Skeletal muscle cell (primary cell): ENCODE measurements around the gene MYO1B.
A peak's percentile ranks its signal among the peaks of the same experiment; 100 is the strongest.

Experiments
- DNase-seq: peaks from one replicate; pipeline ENCODE4 v3.0.0-alpha.2; 2010; ENCODE audit warnings: low read depth
- H3K4me3 ChIP-seq: 2 replicates; pipeline ENCODE4 v1.5.1; 2011; ENCODE audit warnings: low read depth, mild to moderate bottlenecking, control low read depth, low read length, moderate library complexity

The MYO1B gene

DNA sequence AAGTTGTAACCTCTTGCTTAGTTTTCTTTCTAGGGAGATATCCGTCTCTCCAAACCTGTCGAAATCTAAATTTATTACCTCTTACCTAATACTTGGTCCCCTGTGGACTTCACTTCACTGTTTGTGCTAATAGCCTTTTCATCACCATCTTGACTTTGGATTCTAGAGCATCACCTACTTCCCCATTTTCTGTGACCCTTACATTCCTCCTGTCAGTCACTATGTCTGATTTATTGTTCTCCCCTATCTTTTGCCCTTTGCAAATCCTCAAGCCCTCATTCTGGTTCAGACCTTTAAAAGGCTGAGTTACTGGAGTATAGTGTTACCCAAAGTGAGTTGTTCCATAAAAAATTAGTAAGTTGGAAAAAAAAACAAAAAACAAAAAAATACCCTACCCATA is 7.5 kb downstream of the MYO1B start:
- DNase-seq = no peak
- no peak overlapping the region for H3K4me3 ChIP-seq

DNA sequence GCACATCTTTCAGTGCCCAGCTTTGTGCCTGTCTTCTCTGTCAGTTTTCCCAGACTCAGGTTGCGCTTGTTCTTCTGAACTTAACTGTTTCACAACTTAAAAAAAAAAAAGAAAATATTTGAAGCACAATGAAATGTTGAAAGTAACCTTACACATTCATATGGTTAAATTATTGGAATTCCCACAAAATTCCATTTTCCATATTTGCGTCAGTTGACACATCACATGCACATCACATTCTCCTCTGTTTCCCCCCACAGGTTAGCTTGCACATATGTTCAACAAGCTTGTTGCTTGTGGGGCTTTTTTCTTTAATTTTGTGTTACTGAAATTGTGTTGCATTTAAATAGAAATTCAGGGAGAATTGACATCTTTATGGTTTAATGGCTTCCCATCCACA is 8.3 kb downstream of the MYO1B start:
- DNase-seq = no peak
- no peak overlapping the region for H3K4me3 ChIP-seq

DNA sequence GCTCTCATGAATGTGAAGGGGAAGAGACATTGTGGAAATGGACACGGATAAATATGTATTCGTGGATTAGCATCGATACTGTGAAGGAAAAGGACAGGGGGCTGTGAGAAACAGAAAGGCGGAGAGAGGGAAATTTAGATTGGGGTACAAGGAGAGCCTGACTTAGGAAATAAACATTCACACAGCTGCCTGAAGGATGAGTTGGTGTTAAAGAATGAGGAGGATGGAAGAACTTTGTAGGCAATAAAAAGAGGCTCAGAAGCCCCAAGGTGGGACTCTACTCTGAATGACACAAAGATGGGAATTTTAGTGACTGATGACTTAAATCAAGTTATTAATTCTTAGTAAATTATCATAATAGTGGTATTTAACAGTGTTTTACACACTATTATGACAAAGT is 10.1 kb downstream of the MYO1B start:
- no peak for DNase-seq

DNA sequence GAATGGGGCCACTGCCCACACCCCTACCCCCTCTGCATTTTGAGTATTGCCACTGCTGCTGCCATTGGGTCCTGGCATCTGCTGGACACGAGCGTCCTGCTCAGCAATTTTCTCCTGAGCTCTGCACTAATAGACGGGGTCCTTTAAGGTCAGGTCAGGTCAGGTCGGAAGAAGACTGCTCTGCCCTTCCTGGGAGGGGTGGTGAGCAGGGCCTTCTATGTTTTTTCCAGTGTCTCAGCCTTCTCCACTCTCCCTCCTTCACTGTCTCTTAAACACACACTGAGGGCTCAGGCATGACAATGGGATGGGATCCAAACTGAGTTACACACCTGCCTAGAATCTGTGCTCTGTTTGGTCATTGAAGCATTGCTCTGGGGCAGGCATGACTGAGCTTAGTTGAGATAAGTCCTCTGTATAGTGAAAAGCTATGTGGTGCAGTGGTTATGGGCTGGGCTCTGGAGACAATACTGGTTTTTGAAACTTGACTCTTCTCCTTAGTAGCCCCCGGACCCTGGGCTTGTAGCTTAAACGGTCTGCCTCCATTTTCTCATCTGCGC is 10.6 kb downstream of the MYO1B start:
- no peak for DNase-seq
- no peak overlapping the region for H3K4me3 ChIP-seq

More for the DNA sequence above, 10.1 kb downstream of the MYO1B start:
- H3K4me3 ChIP-seq = no peak overlapping the region

DNA sequence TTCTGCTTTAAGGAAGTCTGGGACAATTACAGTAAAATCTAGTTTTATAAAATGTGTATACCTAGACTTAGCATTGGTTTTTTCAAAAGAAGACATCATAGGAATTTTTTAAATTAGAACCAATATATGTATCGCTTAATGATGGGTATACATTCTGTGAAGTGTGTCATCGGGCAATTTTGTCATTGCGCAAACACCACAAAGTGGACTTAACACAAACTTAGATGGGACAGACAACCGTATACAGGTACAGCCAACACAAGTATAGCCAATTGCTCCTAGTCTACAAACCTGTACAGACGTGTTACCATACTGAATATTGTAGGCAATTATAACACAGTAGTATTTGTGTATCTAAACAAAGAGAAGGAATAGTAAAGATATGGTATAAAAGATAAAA is 12.7 kb downstream of the MYO1B start:
- DNase-seq = no peak
- H3K4me3 ChIP-seq = no peak overlapping the region

DNA sequence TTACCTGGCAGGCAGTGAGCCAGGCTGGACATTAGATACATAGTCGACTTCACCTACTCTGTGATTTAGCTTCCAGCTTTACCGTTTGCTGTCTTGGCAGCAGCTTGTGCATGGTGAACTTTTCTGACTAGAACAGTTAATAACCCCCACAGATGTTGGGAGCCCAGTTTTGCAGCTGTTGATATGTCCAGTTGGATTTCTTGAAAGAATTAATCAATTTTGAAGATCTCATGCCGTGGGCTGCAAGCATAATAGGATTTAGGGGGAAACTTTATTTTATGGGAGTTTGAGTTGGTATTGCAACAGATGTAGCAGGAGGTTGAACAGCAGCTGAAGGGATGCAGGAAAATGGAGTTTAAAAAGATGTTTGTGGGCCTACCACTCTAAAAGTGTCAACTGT is 13.8 kb downstream of the MYO1B start:
- no peak for DNase-seq
- no peak overlapping the region for H3K4me3 ChIP-seq

DNA sequence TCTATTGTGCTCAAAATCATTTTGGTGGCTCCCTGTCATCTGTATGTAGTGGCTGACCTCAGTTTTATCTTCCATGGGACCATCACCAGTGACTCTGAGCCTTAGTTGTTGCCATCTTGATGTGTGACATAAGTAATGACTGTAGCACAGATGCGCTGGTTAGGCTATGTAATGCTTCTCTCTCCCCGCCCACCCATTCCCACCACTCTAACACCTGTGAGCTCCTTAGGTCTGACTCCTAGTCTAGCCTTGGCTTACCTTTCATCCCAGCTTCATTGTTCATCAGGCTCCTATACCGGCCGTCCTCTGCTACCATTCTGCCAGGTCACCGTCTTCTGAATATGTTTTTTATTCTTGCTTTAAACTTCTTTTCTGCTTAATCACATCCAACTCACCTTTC is 17.2 kb downstream of the MYO1B start:
- no peak for DNase-seq
- no peak overlapping the region for H3K4me3 ChIP-seq

DNA sequence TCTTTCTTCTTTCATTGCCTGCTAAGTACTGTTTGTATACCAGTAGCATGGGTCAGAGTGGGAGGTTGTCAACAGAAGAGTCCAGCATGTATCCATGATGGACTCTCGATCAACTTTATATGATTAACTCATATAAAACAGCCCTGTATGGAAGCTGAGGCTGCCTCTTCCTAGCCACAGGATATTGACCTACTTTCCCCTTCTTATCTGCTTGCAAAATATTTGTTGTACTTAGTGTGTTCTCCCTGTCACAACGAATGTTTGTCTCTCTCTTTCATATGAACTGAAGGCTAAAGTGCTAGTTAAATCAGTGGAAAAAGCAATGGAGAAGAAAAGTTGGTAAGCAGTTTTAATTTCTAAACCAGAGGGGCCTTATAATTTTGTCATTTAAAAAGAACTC is 17.8 kb downstream of the MYO1B start:
- no peak for DNase-seq

DNA sequence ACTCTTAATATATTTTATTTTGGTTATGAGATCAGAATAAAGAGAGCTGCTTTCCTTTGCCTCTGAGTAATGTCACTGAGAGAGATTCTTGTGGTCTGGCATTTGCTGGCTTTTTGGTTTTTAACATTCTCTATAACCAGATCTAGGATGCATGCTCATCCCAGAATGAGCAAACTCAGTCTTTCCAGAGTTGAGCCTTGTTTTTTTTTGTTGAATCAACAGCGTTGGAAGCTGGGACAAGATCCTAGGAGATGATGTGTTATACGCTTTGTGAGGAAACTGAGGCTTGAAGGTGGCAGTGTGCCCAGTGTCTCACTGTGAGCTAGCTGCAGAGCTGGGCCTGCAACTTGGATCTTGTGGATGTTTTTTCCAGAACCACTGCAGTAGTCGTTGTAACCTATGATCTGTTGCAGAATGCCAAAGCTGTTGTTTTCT is 19.5 kb downstream of the MYO1B start:
- DNase-seq = peak; percentile 82
- H3K4me3 ChIP-seq = no peak overlapping the region

More for the DNA sequence above, 17.8 kb downstream of the MYO1B start:
- H3K4me3 ChIP-seq = no peak overlapping the region

DNA sequence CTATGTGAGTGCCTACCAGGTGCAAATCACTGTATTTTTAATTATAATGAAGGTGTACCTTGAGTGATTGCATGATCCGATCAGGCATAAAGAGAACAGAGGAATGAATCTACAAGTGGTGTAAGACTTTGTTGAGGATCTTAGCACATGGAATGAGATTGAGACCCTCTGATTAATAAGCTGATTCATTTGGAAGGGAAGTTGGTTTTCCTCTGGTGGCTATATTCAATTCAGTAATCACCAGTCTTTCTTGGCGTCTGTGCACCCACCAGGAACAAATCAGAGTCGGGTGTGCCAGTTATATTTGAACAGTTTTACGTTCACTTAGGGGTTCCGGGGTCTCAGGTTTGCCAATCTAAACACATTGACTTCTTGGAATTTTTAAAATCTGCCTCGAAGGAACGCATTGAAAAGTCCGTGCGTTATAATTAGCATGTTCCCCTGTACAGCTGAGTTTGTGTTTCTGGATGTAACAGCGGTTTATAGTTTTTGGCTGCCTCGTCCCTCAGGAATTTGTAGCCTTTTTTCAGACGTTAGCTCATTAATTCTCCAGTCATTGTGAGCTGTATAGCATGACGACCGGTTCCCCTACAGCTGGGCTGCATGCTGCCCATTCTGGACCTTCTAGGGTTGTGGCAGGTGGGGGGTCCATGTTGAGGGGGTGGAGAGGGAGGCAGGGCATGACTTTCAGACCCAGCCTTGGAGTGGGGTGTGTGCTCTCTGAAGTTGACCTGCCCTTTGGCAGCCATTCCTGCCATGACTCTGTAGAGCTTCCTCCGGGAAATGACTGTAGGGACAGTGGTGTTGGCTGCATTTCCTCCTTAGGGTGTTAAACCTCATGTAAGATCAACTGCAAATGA is 20.3 kb downstream of the MYO1B start:
- H3K4me3 ChIP-seq = peak overlapping the region; percentile 2
- DNase-seq = peak; percentile 63

DNA sequence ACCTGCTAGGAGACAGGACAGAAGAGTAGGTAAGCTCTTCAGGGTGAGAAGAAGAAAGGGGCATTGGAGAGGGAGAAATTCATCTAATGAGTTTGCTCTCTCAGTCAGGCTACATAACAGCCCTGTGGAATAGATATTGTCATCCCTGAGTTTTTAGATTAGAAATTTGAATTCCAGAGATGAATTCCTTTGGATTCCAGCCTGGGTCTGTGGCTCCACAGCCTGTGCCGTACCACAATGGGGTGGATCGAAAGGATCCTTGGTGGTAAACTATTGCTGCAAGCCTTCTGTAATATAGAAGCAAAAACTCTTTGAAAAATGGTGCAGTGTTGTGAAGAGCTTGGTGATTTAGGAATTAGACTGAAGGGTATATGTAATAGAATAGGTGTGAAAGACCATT is 21.0 kb downstream of the MYO1B start:
- no peak overlapping the region for H3K4me3 ChIP-seq

DNA sequence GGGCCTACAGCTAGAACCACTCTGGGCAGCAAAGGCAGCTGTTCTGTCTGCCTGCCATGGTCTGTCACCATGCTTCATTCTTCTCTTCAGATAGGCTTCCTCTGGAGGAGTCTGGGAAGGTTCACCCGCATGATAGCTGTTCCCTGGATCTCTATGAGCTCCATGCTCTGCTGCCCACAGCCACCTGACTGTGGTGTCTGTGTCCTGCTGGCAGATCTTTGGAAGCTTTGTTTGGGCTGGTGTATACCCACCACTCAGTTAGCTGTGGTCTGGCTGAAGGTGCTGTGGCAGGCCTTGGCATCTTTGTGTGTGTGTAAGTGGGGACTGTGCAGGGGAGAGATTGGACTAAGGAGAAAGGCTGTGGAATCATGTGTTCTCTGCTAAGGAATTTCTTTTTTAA is 23.4 kb downstream of the MYO1B start:
- no peak overlapping the region for H3K4me3 ChIP-seq
- no peak for DNase-seq

More for the DNA sequence above, 21.0 kb downstream of the MYO1B start:
- DNase-seq = no peak

DNA sequence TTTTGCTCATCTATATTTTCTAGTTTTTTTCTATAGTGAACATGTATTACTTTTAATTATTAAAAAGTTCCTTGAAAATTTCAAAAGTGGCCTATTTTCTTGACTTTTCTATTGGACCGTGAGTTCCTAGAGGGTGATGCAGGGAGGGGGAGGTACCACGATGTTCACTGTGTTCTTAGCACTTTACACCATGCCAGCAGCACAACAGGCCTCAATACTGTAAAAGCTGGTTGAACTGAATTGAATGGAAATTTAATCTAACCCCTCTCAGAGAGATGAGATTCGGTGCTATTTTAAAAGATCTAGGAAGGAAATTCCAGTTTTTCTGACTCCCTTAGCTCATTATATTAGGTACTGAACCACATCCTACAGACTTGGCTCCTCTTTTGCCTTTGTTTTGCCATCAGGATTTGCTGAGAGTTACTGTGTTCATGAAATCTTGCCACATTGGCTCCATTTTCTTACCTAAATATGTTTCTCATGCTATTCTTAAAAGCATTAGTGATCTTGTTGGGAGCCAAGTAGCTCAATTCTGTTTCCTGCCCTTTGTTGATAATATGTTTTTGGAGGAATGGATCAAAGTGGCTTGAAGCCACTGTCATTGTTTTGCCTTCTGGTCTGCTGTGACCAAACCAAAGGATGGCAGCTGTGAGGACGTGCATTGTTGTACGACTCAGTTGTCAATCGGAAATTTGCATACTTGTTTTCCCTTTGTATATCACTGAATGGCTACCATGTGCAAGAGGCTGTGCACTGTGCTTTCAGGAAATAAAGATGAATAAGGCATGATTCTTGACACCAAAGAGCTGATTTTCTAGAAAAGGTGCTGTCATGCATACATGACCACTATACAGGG is 25.3 kb downstream of the MYO1B start:
- no peak for DNase-seq
- H3K4me3 ChIP-seq = no peak overlapping the region

DNA sequence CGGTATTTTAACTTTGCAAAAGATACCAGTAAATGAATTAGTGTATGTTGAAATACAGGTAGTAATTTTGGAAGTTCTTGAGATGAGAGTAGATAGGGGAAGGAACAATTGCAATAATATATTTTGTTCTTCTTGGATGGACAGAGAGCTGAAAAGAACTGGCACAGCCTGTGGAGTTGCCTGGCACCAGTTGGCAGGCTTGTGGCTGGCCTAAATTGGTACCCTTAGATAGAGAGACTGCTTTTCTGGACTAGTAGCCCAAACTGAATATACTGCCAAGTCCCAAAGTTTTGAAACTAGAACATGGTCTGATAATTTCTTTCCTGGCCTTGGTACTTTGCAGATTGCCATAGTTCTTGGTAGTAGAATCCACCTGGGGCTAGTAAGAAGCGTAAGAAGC is 26.9 kb downstream of the MYO1B start:
- H3K4me3 ChIP-seq = no peak overlapping the region
- no peak for DNase-seq

DNA sequence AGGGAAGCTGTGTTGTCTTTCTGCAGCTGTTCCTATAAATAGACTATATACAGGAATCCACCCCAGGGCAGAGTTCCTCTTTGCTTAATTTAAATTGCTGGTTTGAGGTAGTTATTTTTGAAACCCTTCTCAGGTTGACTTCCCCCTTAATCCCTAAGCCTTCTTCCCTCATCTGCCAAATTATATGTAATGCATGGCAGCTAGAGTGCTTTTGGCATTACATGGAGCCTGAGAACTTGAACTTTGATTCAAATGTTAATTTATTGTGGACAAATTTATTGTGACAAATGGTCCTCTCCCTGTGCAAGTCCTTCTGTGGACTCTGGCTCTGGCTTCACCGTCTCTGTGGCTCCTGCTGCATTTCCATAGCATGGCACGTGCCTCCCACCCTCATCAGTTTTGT is 29.2 kb downstream of the MYO1B start:
- DNase-seq = no peak
- no peak overlapping the region for H3K4me3 ChIP-seq

DNA sequence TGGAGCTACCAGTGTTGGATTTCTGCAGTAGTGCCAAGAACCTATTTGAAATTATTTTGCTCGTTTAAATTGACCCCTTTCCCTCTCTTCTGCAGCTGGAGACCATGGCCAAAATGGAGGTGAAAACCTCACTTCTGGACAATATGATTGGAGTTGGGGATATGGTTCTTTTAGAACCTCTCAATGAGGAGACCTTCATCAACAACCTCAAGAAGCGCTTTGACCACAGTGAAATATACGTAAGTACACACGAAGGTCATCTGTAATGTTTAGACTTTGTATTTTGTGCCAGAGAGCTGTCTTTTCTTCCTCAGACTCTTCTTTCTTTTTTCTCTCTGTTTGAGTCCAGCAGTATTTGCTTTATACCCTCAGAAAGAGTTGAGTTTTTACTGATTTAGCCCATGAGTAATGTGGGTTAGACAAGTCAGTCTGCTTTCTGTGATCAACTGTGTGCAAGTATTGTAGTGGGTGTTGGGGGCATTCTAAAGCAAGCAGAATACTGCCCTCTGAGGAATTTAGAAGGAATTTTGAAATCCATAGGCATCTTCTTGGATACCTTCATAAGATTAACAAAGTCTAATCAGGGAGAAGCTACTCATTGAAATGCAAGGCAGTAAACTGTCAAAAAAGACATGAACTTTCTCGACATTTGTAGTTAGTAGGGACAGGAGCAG is 31.7 kb downstream of the MYO1B start:
- no peak overlapping the region for H3K4me3 ChIP-seq
- no peak for DNase-seq

DNA sequence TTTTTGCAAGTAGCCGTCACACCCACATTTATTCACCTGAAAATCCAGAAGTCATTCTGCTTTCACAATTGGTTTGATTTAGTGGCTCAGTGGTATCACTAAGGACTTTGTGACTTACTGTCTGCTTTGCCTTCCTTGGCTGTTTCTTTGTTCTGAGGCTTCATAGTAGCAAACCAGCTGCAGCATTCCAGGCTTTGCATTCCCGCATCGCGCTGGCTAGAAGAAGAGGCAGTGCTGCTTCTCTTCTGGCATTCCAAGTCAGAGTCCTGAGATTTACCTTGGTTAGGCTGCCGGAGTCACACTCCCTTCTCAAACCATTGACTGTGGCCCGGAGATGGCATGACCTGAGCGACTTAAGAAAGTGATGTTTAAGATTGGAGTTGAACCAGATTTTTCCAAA is 35.1 kb downstream of the MYO1B start:
- no peak overlapping the region for H3K4me3 ChIP-seq
- DNase-seq = no peak

DNA sequence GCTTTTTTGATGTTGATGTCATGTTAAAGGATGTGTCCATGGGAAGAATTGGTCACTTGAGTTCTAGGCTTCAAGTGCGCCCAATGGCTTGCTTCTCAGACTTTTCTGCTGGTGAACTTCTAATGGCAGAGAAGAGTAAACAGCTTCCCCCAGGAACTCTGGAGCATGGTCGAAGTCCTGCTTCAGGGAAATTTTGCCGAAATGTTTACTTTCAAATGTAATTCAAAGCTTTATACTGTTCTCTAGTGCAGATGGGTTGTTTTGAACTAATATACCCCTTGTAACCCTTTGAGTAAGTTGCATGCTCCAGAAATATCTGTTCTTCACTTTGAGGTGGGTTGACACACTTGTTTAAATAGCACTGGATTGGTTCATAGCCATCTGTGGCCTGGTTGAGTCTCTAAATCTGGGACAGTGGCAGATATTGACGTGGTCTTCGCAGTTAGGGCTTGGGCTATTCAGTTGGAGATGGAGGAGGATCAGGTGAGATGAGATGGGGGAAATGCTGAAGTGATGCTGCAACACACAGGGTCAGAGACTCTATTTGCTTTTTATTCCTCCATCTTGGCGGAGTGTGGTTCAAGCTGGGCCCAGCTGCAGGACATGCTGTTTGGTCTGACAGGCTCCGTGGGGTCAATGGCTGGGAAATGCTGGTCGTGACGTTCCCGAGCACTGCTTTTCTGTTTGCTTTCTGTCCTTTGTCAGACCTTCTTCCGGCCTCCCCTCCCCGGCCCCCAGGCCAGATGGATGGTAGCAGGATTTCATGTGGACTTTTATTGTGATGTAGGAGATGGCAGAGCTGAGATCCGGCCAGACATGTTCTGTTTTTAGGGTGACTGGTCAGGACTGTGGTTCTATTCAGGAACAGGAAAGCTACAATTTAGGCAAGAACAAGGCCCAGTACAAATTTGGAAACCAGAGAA is 35.9 kb downstream of the MYO1B start:
- DNase-seq = no peak

DNA sequence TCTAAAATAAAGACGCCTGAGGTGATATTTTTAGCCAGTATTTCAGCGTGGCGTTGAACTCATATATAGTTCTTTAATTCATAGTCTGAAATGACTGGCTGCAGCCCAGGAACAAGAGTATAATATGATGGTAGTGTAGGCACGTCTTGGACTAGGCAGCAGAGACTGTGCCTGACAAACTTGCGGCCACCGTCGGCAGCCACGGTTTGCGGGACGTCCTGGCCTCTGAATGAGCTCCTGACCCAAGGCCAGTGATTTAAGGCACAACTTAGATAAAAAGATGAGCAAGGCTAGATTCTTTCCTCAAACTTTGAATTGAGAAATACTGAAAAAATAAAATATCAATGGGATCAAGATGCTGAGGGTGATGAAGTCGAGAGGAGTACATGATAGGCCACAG is 40.0 kb downstream of the MYO1B start:
- no peak for DNase-seq
- no peak overlapping the region for H3K4me3 ChIP-seq

More for the DNA sequence above, 35.9 kb downstream of the MYO1B start:
- H3K4me3 ChIP-seq = no peak overlapping the region
